CD4-positive, CD25-positive, alpha-beta regulatory T cell (primary cell): ENCODE measurements around the gene PLA2G4B. TPM values are rescaled to one million over a fixed set of nuclear protein-coding genes. Genes with fewer than 3 reads are reported as not detected.

ENCODE experiments used
- ATAC-seq, 2 donors: fragments of 150-1000 bp; cut with Tn5 transposase; one replicate each; pipeline ENCODE4 v1.10.0; 2021; ENCODE audit warnings: low read depth in 2 of 2, moderate number of reproducible peaks in 2 of 2, moderate library complexity in 1 of 2
- DNase-seq, 3 donors: peaks; one replicate each; pipeline versions ENCODE4 v3.0.0 to v3.0.0-alpha.2; 2012 to 2022; ENCODE audit warnings: mixed read lengths in 1 of 3
- H3K27ac ChIP-seq: one replicate; pipeline ENCODE4 v1.7.0; 2013; ENCODE audit warnings: mild to moderate bottlenecking, low read length; ENCODE audit not compliant: insufficient read depth, poor library complexity, severe bottlenecking
- H3K27me3 ChIP-seq: one replicate; pipeline ENCODE4 v1.7.0; 2013; ENCODE audit warnings: low read length; ENCODE audit not compliant: control insufficient read depth, insufficient read depth
- H3K36me3 ChIP-seq: one replicate; pipeline ENCODE4 v1.7.0; 2013; ENCODE audit warnings: mild to moderate bottlenecking, low read length, moderate library complexity; ENCODE audit not compliant: control insufficient read depth, insufficient read depth
- H3K4me1 ChIP-seq: 2 replicates; pipeline ENCODE4 v1.7.0; 2013; ENCODE audit warnings: mild to moderate bottlenecking, low read length; ENCODE audit not compliant: insufficient read depth, control insufficient read depth, poor library complexity, severe bottlenecking
- H3K4me3 ChIP-seq: one replicate; pipeline ENCODE4 v1.7.0; 2013; ENCODE audit warnings: low read depth, mild to moderate bottlenecking, low read length, moderate library complexity
- H3K9me3 ChIP-seq, 2 experiments: 1 replicate in 1 of 2; 2 replicates in 1 of 2; pipeline ENCODE4 v1.7.0; 2013; ENCODE audit warnings: low read length in 2 of 2, mild to moderate bottlenecking in 1 of 2, moderate library complexity in 1 of 2; ENCODE audit not compliant: control insufficient read depth in 2 of 2
- H3K27ac Mint-ChIP-seq, 3 donors: one replicate each; pipeline ENCODE4 v1.8.0; 2020 to 2022; ENCODE audit warnings: mild to moderate bottlenecking in 3 of 3, mixed read lengths in 3 of 3, moderate library complexity in 2 of 3
- H3K27me3 Mint-ChIP-seq: one replicate; pipeline ENCODE4 v1.8.0; 2022; ENCODE audit warnings: mild to moderate bottlenecking, mixed read lengths
- H3K36me3 Mint-ChIP-seq: one replicate; pipeline ENCODE4 v1.8.0; 2020; ENCODE audit warnings: mixed read lengths
- H3K4me1 Mint-ChIP-seq, 4 donors: one replicate each; pipeline ENCODE4 v1.8.0; 2020 to 2022; ENCODE audit warnings: mixed read lengths in 4 of 4, mild to moderate bottlenecking in 1 of 4
- H3K4me3 Mint-ChIP-seq, 4 donors: one replicate each; pipeline ENCODE4 v1.8.0; 2020 to 2022; ENCODE audit warnings: mild to moderate bottlenecking in 4 of 4, mixed read lengths in 4 of 4, moderate library complexity in 3 of 4
- H3K9me3 Mint-ChIP-seq, 7 donors: one replicate each; pipeline ENCODE4 v1.8.0; 2020 to 2022; ENCODE audit warnings: mixed read lengths in 7 of 7, mild to moderate bottlenecking in 3 of 7, moderate library complexity in 2 of 7
- polyA plus RNA-seq, 4 donors: library from polyadenylated mRNA; unstranded; fragments of 300-500 nt; fragmentation: Illumina TruSeq; gene quantifications; one replicate each; pipeline ENCODE4 v1.2.3, GENCODE V29; 2021
- total RNA-seq: library from RNA; stranded (reverse); gene quantifications from one replicate; pipeline ENCODE4 v1.2.3, GENCODE V29; 2022

Gene PLA2G4B
- total and polyA plus RNA-seq, 5 donors from 2014 or later, result 0.42 to 30.1 (median 2.3) TPM

DNA sequence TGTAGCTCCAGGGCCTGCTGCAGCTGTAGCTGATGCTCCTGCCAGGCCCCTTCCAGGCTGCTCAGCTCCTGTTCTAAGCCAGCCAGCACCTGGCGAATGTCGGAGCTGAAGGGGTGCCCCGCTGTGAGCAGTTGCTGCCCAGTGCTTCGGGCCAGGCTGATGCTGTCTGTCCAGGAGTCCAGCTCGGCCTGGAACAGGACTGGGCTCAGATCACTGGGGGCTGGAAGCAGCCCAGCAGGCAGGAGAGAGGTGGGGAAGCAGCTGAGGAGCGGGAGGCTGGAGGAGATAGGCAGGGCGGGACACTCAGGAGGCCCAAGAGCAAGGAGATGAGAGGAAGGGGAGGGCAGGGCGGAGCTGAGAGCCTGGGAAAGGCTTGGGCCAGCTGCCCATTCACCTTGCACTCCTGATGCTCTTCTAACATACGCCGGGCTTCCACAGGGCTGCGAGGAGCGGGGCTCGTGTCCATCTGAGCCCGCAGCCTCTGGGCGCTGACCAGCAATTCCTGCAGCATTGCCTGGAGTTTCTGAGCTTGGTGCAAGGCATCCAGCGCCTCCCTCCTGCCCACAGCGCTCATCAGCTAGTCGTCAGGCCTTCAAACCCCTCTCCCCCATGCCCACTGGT is 23.2 kb downstream of the PLA2G4B start:
- no peak overlapping the region for H3K27ac Mint-ChIP-seq
- no peak for ATAC-seq
- H3K4me1 ChIP-seq, result no peaks in the 10 kb centered on the region
- no peak overlapping the region for H3K4me3 ChIP-seq
- no peak overlapping the region for H3K4me3 Mint-ChIP-seq
- H3K27me3 ChIP-seq, result no peaks in the 10 kb centered on the region
- H3K4me1 Mint-ChIP-seq, result peaks cover 0 to 5% (median 0%) of the 10 kb centered on the region in 4 donors
- H3K9me3 Mint-ChIP-seq, result no peaks in the 10 kb centered on the region
- H3K36me3 Mint-ChIP-seq, result no peaks in the 10 kb centered on the region
- H3K27me3 Mint-ChIP-seq, result no peaks in the 10 kb centered on the region
- DNase-seq, result no peak
- H3K9me3 ChIP-seq, result no peaks in the 10 kb centered on the region
- H3K27ac ChIP-seq, result no peak overlapping the region
- no peaks in the 10 kb centered on the region for H3K36me3 ChIP-seq

DNA sequence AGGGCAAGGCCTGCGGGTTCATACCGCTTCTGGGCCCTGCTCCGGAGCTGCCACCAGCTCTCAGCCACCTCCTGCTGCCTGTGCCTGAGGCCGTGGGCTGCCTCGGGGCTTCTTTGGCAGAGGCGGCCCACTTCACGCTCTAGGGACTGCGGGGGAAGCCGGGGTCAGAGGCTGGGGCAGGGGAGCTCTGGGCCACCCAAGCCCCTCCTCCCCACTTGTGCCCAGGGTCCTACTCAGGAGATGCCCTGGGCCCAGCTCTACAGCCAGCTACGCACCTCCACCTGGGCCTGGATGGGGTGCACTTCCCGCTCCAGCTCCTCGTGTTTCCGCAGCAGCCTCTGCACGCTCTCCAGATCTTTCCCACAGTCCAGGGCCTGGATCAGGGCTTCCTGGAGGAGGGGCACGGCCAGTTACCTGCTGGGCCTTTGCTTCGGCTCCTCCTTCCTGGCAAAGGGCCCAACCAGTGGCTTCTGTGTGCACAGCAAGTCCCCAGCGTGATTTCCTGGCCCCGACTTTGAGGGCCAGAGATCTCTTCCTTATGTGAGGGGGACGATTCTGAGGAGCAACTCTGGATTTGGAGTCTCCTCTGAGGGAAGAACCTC is 24.0 kb downstream of the PLA2G4B start:
- no peak overlapping the region for H3K27ac Mint-ChIP-seq

DNA sequence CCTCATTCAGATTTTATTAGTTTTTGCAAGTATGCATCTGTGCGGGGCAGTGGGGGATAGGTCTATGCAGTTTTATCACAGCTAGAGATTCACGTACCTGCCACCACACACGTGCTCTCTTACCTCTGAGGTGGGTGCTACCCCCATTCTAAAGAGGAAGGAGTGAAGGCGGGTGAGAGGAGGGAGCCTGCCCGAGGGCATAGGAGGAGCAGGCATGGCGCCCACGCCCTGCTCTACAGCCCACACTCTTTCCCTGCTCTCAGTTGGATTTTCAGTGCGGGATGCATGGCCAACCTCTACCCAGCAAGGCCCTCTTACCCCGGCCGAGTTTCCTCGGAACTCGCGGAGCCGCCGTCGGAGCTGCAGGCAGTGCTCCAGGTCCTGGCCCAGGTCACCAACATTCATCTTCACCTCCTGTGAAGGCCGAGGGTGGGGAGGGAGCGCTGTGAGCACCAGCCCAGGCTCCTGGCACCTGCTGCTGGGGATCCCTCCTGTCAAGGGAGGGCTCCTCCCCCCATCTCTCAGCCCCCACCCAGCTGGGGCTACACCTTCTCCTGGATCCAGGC is 26.9 kb downstream of the PLA2G4B start:
- ATAC-seq, result no peak

More for the DNA sequence above, 24.0 kb downstream of the PLA2G4B start:
- no peaks in the 10 kb centered on the region for H3K36me3 Mint-ChIP-seq
- H3K27ac ChIP-seq, result no peak overlapping the region
- no peaks in the 10 kb centered on the region for H3K9me3 Mint-ChIP-seq
- H3K4me1 Mint-ChIP-seq, result peaks cover 0 to 5% (median 0%) of the 10 kb centered on the region in 4 donors
- no peaks in the 10 kb centered on the region for H3K27me3 ChIP-seq
- H3K9me3 ChIP-seq, result no peaks in the 10 kb centered on the region
- no peaks in the 10 kb centered on the region for H3K4me1 ChIP-seq
- H3K4me3 Mint-ChIP-seq, result no peak overlapping the region
- DNase-seq (no peak), ATAC-seq (no peak)
- H3K36me3 ChIP-seq, result no peaks in the 10 kb centered on the region
- no peak overlapping the region for H3K4me3 ChIP-seq
- no peaks in the 10 kb centered on the region for H3K27me3 Mint-ChIP-seq

DNA sequence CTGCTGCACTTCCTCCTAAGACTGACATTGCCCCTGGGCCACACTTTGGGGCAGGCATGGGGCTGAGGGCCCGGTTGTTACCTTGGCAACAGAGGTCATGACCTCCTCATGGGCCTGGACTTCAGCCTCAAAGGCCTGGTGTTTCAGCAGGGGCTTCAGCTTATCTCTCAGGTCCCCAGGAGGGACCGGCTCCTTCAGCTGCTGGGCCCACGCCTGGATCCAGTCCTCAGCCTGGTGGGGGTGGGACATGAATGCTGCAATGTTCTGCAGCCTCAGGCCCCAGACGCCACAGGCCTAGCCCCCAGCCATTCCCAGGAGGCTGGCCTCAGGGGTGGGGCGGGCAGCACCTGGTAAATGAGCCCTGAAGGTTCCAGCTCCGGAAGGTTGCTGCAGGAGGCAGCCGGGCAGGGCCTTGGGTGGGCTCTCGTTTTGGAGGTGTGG is 27.6 kb downstream of the PLA2G4B start:
- Histone ChIP-seq H3K27me3 (no peaks in the 10 kb centered on the region), H3K9me3 (no peaks in the 10 kb centered on the region), H3K4me1 (peaks cover 10% of the 10 kb centered on the region), H3K36me3 (no peaks in the 10 kb centered on the region), H3K4me3 (no peak overlapping the region), H3K27ac (no peak overlapping the region)
- H3K9me3 Mint-ChIP-seq, result peaks cover 0 to 1% (median 0%) of the 10 kb centered on the region in 7 donors
- H3K27me3 Mint-ChIP-seq, result no peaks in the 10 kb centered on the region
- peaks cover 0 to 9% (median 6%) of the 10 kb centered on the region in 4 donors for H3K4me1 Mint-ChIP-seq
- DNase-seq, result no peak
- no peak overlapping the region for H3K4me3 Mint-ChIP-seq
- no peaks in the 10 kb centered on the region for H3K36me3 Mint-ChIP-seq
- no peak for ATAC-seq
- no peak overlapping the region for H3K27ac Mint-ChIP-seq

More for the DNA sequence above, 26.9 kb downstream of the PLA2G4B start:
- Histone ChIP-seq H3K36me3 (no peaks in the 10 kb centered on the region), H3K27ac (no peak overlapping the region), H3K9me3 (no peaks in the 10 kb centered on the region), H3K27me3 (no peaks in the 10 kb centered on the region), H3K4me1 (peaks cover 3% of the 10 kb centered on the region), H3K4me3 (no peak overlapping the region)
- H3K27ac Mint-ChIP-seq, result no peak overlapping the region
- H3K9me3 Mint-ChIP-seq, result peaks cover 0 to 1% (median 0%) of the 10 kb centered on the region in 7 donors
- no peak overlapping the region for H3K4me3 Mint-ChIP-seq
- DNase-seq, result no peak
- no peaks in the 10 kb centered on the region for H3K36me3 Mint-ChIP-seq
- peaks cover 0 to 3% (median 2%) of the 10 kb centered on the region in 4 donors for H3K4me1 Mint-ChIP-seq
- no peaks in the 10 kb centered on the region for H3K27me3 Mint-ChIP-seq

DNA sequence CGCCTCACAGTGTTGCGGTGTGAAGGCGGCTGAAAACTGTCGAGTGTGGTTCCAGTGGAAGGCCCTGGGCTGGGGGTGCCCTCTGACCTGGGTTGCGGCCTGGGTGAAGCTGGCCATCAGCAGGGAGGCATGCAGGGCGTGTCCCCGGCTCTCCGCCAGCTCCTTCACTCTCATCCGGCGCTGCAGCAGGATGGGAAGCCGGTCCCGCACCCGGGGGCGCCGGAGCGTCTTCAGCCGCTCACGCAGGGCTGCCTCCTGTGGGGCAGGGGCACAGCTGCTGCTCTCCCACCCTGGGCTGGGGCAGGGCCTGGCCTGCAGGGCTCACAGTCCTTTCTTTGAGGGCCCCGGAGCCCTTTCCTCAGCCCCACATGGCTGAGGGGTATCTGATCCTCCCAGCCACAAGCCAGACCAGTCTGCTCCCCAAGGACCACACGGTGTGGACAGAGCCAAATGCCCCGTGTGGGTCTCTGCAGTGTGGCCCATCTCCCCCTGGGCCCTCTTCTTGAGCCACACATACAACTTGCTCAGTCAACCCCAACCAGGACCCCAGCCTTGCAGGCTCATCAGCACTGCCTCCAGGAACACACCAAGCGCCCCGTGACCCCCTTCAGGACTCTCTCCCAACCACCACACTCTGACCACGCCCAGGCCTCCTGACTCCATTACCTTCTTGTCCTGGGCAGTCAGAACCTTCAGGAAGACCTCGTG is 28.4 kb downstream of the PLA2G4B start:
- peak overlapping the region in 1 of 3 donors; percentile 42 for H3K27ac Mint-ChIP-seq
- H3K9me3 Mint-ChIP-seq, result peaks cover 0 to 1% (median 0%) of the 10 kb centered on the region in 7 donors
- peaks cover under 1% of the 10 kb centered on the region for H3K27me3 Mint-ChIP-seq
- H3K4me3 ChIP-seq, result no peak overlapping the region
- no peaks in the 10 kb centered on the region for H3K36me3 ChIP-seq
- peaks cover 10% of the 10 kb centered on the region for H3K4me1 ChIP-seq
- DNase-seq (no peak), ATAC-seq (no peak)
- no peaks in the 10 kb centered on the region for H3K27me3 ChIP-seq
- no peak overlapping the region for H3K27ac ChIP-seq
- no peaks in the 10 kb centered on the region for H3K36me3 Mint-ChIP-seq
- no peak overlapping the region for H3K4me3 Mint-ChIP-seq
- no peaks in the 10 kb centered on the region for H3K9me3 ChIP-seq
- peaks cover 0 to 9% (median 6%) of the 10 kb centered on the region in 4 donors for H3K4me1 Mint-ChIP-seq

DNA sequence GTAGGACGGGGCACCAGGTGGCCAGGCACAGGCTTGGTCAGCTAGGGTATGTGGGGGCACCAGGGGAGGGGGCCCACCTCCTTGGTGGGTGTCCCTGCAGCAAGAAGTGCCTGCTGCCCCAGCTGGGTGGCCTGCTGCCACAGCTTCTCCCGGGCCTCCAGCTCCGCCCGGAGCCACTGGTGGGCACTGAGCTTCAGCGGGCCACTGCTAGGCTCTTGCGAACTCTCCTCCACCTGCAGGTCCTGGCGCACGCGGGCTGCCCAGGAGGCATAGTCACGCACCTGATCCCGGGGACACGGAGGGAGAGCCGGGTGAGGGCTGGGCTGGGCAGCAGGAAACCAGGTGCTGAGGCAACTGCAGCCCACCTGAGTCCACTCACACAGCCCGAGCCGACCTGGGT is 29.7 kb downstream of the PLA2G4B start:
- Mint-ChIP-seq H3K36me3 (no peaks in the 10 kb centered on the region), H3K4me1 (peaks cover 0 to 16% (median 6%) of the 10 kb centered on the region in 4 donors), H3K9me3 (peaks cover 0 to 1% (median 0%) of the 10 kb centered on the region in 7 donors), H3K27me3 (peaks cover 4% of the 10 kb centered on the region), H3K27ac (no peak overlapping the region), H3K4me3 (no peak overlapping the region)
- no peak overlapping the region for H3K27ac ChIP-seq
- no peak overlapping the region for H3K4me3 ChIP-seq
- H3K4me1 ChIP-seq, result peaks cover 10% of the 10 kb centered on the region
- DNase-seq (no peak), ATAC-seq (no peak)
- no peaks in the 10 kb centered on the region for H3K27me3 ChIP-seq
- no peaks in the 10 kb centered on the region for H3K9me3 ChIP-seq
- no peaks in the 10 kb centered on the region for H3K36me3 ChIP-seq

DNA sequence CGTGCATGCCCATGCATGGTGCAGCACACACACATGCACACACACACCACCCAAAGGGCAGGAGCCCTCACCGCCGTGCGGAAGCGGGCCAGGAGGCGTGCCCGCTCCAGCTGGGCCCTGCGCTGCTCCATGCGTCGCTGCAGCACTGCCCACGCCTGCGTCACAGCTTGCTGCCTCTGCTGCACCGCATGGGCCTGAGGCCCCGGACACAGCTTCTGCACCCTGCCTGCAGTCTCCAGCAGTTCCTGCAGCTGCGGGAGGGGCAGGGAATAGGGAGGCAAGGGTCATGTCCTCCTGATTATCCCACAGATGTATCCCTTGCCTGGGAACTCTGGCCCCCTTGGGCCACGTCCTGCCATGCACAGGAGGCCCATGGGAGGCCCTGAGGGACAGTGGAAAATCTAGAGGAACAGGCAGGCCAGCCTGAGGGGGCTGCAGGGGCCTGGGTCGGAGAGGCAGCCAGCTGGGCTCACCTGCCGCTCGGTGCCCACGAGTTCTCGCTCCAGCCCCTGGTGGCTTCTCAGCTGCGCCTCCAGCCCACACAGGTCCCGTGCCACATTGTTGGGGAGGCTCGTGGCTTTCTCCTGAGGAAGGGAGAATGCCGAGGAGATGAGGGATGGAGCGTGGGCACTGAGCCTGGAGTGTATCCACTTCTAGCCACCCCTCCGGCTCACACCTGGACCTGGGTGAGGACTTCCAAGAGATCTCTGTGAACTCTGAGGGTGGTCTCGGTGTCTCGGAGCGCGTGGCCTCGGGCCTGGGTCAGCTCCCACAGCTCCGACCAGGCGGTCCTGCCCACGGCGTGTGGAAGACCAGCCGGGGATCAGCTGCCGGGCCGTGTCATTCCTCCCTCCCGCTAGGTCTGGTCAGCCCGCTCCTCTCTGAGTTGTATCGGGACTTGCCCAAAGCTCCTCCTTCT is 31.4 kb downstream of the PLA2G4B start:
- Histone ChIP-seq H3K4me3 (no peak overlapping the region), H3K4me1 (peaks cover 10% of the 10 kb centered on the region), H3K36me3 (no peaks in the 10 kb centered on the region), H3K27me3 (no peaks in the 10 kb centered on the region), H3K27ac (no peak overlapping the region), H3K9me3 (no peaks in the 10 kb centered on the region)
- Mint-ChIP-seq H3K9me3 (peaks cover 0 to 1% (median 0%) of the 10 kb centered on the region in 7 donors), H3K36me3 (no peaks in the 10 kb centered on the region), H3K27me3 (peaks cover 7% of the 10 kb centered on the region), H3K4me3 (peak overlapping the region in 3 of 4 donors; percentile 2 to 76 (median 24)), H3K27ac (peak overlapping the region in 2 of 3 donors; percentile 90 to 92), H3K4me1 (peaks cover 0 to 16% (median 8%) of the 10 kb centered on the region in 4 donors)
- DNase-seq, result no peak
- no peak for ATAC-seq
